Retinal pigment epithelial cell (primary cell): ENCODE measurements around the gene GTF2I.
A peak's percentile ranks its signal among the peaks of the same experiment; 100 is the strongest.
"Not testable (repeated sequence)": the region's sequence is repeated elsewhere in the genome, so short reads cannot be mapped to it uniquely, and the experiment has no call there.

Experiments
- DNase-seq: peaks from one replicate; pipeline ENCODE4 v3.0.0-alpha.2; 2010; ENCODE audit warnings: low read depth
- H3K4me3 ChIP-seq: 2 replicates; pipeline ENCODE4 v1.5.1; 2011; ENCODE audit warnings: mild to moderate bottlenecking, low read length, control low read depth, moderate library complexity

The GTF2I gene

DNA sequence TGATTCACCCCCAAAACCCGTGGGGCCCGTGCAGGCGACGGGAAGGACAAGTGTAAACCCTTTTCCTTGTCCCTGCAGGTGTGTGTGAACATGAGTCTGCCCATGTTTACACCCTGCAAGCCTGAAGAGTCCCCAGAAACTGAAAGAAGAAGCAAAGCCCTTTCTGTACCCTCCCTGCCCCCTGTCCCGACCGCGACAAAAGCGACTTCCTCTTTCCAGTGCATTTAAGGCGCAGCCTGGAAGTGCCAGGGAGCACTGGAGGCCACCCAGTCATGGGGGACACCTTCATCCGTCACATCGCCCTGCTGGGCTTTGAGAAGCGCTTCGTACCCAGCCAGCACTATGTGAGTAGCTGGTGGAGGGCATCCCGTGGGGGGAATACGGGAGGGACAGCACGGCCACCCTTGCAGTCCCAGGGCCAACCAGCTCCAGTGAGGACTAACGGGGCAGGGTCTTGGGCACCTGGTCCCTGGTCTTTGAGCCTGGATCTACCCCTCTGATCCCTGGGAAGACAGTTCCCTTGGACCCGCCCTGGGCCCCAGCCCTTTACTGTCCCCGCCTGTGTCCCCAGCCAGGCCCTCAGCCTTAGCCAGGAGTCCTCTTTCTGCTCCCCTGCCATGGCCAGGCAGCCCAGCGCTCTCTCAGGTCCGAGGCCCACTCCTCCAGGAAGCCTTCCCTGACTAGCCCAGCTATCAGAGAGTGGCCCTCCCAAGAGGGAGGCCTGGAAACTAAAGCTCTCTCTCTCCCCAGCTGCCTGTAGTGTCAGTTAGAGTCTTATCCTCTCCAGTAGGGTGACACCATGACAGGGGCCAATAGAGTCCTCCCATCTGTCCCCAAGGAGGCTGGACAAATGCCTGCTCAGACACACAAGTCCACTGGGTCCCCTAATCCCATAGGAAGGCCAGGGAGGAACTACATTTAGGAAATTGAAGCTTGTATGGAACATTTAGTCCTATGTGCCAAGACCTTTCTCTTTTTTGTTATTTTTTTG is 116.5 kb downstream of the GTF2I start, which contains the start of gene NCF1:
Gene NCF1 (plus strand): TSS at position 252 of the 991 bp plus-strand sequence. CDS start 21 bp downstream, at position 273.
- H3K4me3 ChIP-seq, DNase-seq: not testable (repeated sequence)

DNA sequence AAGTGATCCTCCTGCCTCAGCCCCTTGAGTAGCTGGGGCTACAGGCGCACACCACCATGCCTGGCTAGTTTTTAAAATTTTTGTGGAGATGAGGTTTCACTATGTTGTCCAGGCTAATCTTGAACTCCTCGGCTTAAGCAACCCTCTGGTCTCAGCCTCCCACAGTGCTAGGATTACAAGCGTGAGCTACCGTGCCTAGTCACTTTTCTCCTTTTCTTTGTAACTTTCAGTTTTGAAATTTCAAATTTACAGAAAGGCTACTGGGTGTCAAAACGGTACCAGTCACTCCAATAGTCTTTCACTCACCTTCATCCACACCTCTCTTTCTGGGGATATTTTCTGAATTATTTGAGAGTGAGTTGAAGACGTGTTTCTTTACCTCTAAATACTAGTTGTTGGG is 117.6 kb downstream of the GTF2I start:
- not testable (repeated sequence) for DNase-seq, H3K4me3 ChIP-seq

DNA sequence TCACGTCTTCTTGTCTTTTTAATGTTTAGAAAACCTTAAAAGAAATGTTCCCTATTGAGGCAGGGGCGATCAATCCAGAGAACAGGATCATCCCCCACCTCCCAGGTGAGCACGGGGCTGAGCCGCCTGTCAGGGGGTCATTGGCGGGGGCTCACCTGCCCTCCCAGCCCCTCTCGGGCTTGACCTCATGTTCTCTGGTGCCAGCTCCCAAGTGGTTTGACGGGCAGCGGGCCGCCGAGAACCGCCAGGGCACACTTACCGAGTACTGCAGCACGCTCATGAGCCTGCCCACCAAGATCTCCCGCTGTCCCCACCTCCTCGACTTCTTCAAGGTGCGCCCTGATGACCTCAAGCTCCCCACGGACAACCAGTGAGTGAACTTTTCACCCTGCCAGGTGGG is 121.5 kb downstream of the GTF2I start:
- DNase-seq, H3K4me3 ChIP-seq: not testable (repeated sequence)

GRCh38 chr7:74781746-74782145 is 124.2 kb downstream of the GTF2I start:
- not testable (repeated sequence) for H3K4me3 ChIP-seq, DNase-seq

DNA sequence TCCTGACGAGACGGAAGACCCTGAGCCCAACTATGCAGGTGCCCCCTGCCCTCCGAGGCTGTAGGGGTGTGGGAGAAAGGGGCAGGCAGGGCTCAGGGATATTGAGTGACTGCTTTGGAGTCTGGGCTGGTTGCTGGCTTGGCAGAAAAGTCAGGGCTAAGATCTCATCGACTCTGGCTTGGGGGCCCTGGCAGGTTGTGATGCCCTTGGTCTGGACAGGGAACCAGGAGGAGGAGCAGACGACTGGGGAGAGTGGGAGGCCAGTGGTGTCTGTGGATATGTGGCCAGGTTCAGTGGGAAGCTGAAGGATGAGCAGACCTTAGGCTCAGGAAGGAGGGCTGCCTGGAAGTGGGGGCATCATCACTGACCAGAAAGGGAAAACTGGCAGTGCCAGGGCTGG is 126.1 kb downstream of the GTF2I start:
- not testable (repeated sequence) for H3K4me3 ChIP-seq, DNase-seq

GRCh38 chr7:74788369-74789150 is 131.0 kb downstream of the GTF2I start:
- not testable (repeated sequence) for H3K4me3 ChIP-seq
- peak; percentile 34 for DNase-seq

DNA sequence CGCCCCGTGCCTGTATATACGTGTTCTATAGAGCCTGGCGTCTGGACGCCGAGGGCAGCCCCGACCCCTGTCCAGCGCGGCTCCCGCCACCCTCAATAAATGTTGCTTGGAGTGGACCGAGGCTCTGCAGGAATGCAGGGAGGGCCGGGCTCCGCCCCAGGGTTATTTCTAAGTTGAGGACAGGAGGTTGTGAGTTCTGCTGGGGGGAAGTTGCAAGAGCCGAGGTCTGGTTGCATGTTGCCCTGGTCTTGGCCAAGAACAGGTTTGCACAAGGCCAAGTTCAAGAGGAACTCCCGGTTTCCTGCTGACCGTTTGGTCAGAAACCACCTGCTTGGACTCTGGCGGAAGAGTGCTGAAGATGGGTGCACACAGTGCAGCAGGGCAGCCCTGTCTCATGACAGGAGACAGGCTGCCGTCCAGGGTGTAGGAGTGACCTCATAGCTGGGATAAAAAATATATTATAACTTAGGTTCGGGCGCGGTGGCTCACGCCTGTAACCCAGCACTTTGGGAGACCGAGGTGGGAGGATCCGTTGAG is 131.8 kb downstream of the GTF2I start:
- not testable (repeated sequence) for DNase-seq, H3K4me3 ChIP-seq

DNA sequence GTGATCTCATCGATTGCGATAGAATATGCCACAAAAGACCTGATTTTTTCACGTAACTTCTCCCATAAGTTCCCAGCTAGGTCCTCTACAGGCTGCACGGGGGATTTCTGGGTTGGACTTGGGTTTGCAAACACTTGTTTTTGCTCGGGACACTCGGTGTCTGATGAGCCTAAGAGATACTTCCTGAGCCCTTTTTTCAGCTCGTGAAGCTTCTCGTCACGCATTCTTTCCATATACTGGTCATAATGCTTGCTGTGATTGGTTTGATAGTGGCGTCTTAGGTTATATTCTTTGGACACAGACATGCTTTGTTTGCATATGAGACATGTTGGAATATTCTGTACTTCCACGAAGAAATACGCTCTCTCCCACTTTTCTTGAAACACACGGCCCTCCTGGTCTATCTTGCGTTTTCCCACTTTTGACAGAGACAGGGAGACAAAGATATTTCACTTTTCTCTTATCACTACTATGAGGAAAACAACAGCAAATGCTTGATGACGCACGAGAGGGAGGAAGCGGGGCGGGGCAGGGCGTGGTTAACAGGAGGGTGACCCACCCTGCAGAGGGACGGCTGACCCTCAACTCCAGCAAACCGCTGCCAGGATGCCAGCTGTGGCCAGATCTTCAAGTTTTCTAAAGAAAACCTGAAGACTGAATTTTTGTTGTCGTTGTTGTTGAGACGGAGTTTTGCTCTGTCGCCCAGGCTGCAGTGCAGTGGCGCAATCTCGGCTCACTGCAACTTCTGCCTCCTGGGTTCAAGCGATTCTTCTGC is 140.5 kb downstream of the GTF2I start:
- DNase-seq, H3K4me3 ChIP-seq: not testable (repeated sequence)

GRCh38 chr7:74798644-74799043 is 141.1 kb downstream of the GTF2I start:
- not testable (repeated sequence) for H3K4me3 ChIP-seq, DNase-seq
